Fibroblast of pulmonary artery (primary cell): ENCODE measurements around the gene HLA-A.
A peak's percentile ranks its signal among the peaks of the same experiment; 100 is the strongest.
"Not testable (repeated sequence)": the region's sequence is repeated elsewhere in the genome, so short reads cannot be mapped to it uniquely, and the experiment has no call there.

Experiments
- DNase-seq: peaks from one replicate; pipeline ENCODE4 v3.0.0-alpha.2; 2010; ENCODE audit warnings: low read depth
- H3K4me3 ChIP-seq: replicated peaks from 2 replicates; pipeline ENCODE4 v1.5.1; 2011; ENCODE audit warnings: low read depth, mild to moderate bottlenecking, control low read depth, low read length, moderate library complexity
- TF ChIP-seq, protein P1 (sequence below): IDR thresholded peaks from 2 replicates; pipeline ENCODE4 v1.5.1; 2011; ENCODE audit warnings: mild to moderate bottlenecking, control low read depth, low read length, inconsistent platforms; ENCODE audit errors: missing control alignments

The HLA-A gene

DNA sequence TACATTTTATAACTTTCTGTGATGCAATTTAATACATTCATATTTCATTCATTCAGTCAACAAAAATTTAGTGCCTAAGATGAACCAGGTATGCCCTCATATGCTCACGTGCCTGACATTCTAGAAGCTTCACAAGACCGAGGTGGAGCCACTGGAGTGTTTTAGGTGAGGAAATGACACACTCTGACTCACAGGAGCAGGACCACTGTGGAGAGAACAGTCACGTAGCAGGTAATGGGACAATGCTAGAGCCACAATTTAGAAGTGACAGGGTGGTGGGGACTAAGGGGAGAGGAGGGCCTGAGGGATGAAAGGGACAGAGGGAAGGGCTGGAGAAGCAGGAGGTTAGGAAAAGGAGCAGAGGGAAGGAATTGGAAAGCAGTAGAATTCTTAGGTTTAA lies 17.6 kb upstream of the HLA-A start:
- H3K4me3 ChIP-seq, result no peak overlapping the region
- DNase-seq, result no peak
- TF ChIP-seq, protein P1, sequence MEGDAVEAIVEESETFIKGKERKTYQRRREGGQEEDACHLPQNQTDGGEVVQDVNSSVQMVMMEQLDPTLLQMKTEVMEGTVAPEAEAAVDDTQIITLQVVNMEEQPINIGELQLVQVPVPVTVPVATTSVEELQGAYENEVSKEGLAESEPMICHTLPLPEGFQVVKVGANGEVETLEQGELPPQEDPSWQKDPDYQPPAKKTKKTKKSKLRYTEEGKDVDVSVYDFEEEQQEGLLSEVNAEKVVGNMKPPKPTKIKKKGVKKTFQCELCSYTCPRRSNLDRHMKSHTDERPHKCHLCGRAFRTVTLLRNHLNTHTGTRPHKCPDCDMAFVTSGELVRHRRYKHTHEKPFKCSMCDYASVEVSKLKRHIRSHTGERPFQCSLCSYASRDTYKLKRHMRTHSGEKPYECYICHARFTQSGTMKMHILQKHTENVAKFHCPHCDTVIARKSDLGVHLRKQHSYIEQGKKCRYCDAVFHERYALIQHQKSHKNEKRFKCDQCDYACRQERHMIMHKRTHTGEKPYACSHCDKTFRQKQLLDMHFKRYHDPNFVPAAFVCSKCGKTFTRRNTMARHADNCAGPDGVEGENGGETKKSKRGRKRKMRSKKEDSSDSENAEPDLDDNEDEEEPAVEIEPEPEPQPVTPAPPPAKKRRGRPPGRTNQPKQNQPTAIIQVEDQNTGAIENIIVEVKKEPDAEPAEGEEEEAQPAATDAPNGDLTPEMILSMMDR, result no peak

- no peak overlapping the region for H3K4me3 ChIP-seq
- DNase-seq, result no peak
- TF ChIP-seq, protein P1, result no peak
These were observed 17.0 kb upstream of the HLA-A start for GRCh38 chr6:29925321-29925720.

GRCh38 chr6:29925727-29926412 lies 16.5 kb upstream of the HLA-A start:
- TF ChIP-seq, protein P1, result no peak
- DNase-seq, result no peak
- H3K4me3 ChIP-seq, result peak overlapping the region; percentile 62

DNA sequence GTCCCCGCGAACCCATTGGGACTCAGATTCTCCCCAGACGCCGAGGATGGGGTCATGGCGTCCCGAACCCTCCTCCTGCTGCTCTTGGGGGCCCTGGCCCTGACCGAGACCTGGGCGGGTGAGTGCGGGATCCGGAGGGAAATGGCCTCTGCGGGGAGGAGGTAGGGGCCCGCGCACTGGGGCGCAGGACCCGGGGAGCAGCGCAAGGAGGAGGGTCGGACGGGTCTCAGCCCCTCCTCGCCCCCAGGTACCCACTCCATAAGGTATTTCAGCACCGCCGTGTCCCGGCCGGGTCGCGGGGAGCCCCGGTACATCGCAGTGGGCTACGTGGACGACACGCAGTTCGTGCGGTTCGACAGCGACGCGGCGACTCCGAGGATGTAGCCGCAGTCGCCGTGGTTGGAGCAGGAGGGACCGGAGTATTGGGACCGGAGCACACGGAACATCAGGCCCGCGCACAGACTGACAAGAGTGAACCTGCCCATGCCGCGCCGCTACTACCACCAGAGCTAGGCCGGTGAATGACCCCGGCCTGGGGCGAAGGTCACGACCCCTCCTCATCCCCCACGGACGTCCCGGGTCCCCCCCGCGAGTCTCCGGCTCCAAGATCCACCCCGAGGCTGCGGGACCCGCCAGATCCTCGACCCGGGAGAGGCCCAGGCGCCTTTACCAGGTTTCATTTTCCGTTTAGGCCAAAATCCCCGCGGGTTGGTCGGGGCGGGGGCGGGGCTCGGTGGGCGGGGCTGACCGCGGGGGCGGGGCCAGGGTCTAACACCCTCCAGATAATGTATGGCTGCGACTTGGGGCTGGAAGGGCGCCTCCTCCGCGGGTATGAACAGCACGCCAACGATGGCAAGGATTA lies 15.7 kb upstream of the HLA-A start:
- peak overlapping the region; percentile 62 for H3K4me3 ChIP-seq
- peak; percentile 50 for DNase-seq
- TF ChIP-seq, protein P1, result no peak

DNA sequence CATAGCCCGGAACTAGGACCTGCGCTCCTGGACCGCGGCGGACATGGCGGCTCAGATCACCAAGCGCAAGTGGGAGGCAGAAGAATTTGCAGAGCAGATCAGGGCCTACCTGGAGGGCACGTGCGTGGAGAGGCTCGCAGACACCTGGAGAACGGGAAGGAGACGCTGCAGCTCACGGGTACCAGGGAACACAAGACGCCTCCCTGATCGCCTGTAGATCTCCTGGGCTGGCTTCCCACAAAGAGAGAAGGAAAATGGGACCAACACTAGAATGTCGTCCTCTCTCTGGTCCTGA lies 15.1 kb upstream of the HLA-A start:
- peak overlapping the region; percentile 62 for H3K4me3 ChIP-seq
- TF ChIP-seq, protein P1, result no peak
- no peak for DNase-seq

DNA sequence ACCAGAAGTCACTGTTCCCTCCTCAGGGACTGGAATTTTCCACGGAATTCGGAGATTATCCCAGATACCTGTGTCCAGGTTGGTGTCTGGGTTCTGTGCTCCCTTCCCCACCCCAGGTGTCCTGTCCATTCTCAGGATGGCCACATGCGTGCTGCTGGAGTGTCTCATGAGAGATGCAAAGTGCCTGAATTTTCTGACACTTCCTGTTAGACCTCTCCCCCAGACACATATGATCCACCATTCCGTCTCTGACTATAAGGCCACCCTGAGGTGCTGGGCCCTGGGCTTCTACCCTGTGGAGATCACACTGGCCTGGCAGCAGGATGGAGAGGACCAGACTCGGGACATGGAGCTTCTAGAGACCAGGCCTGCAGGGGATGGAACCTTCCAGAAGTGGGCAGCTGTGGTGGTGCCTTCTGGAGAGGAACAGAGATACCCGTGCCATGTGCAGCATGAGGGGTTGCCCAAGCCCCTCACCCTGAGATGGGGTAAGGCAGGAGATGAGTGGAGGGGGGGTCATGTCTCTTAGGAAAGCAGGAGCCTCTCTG lies 14.4 kb upstream of the HLA-A start:
- no peak for DNase-seq
- no peak overlapping the region for H3K4me3 ChIP-seq
- TF ChIP-seq, protein P1, result no peak

- not testable (repeated sequence) for DNase-seq, H3K4me3 ChIP-seq
These were observed 12.3 kb upstream of the HLA-A start for GRCh38 chr6:29930047-29930446.
